Fibroblast of villous mesenchyme (primary cell): ENCODE results near the gene DNAJB8. TPM values are rescaled to one million over a fixed set of nuclear protein-coding genes. Genes with fewer than 3 reads are reported as not detected.

Source experiments
- DNase-seq: peaks from one replicate; pipeline ENCODE4 v3.0.0-alpha.2; 2010; ENCODE audit warnings: low read depth
- H3K4me3 ChIP-seq: 2 replicates; pipeline ENCODE4 v1.5.1; 2011; ENCODE audit warnings: low read depth, mild to moderate bottlenecking, low read length
- CTCF ChIP-seq: IDR thresholded peaks from 2 replicates; pipeline ENCODE4 v1.5.1; 2012; ENCODE audit warnings: low read depth, mild to moderate bottlenecking, low read length; ENCODE audit not compliant: insufficient read depth
- total RNA-seq: library from RNA; depleted of rRNA; stranded (reverse); fragments of >200 nt; gene quantifications from 2 replicates; pipeline ENCODE4 v1.2.3, GENCODE V29; 2012

The DNAJB8 gene
- total RNA-seq, 1 donor = not detected

- H3K4me3 ChIP-seq = no peak overlapping the region
- no peak for TF ChIP-seq CTCF
- DNase-seq = no peak
Measured at GRCh38 chr3:128499724-128500275, 33.1 kb upstream of the DNAJB8 start.

- H3K4me3 ChIP-seq = no peak overlapping the region
- DNase-seq = no peak
- TF ChIP-seq CTCF = no peak
Measured at GRCh38 chr3:128498901-128499530, 32.3 kb upstream of the DNAJB8 start.

GRCh38 chr3:128498127-128498626 lies 31.5 kb upstream of the DNAJB8 start:
- TF ChIP-seq CTCF = no peak
- H3K4me3 ChIP-seq = peak overlapping the region; percentile 63

GRCh38 chr3:128497305-128498126 lies 30.8 kb upstream of the DNAJB8 start:
- peak; percentile 58 for TF ChIP-seq CTCF
- peak; percentile 57 for DNase-seq
- peak overlapping the region; percentile 63 for H3K4me3 ChIP-seq

More at GRCh38 chr3:128498127-128498626, 31.5 kb upstream of the DNAJB8 start:
- no peak for DNase-seq

- no peak for TF ChIP-seq CTCF
- H3K4me3 ChIP-seq = peak overlapping the region; percentile 63
- peak; percentile 61 for DNase-seq
Measured at GRCh38 chr3:128496602-128497304, 30.1 kb upstream of the DNAJB8 start.

GRCh38 chr3:128496019-128496601 lies 29.4 kb upstream of the DNAJB8 start:
- DNase-seq = no peak
- no peak overlapping the region for H3K4me3 ChIP-seq
- TF ChIP-seq CTCF = no peak
